NOMO-1 treated with dmso at 0.1 percent for 144 hours (cell line): ENCODE data around the gene BOC.

Source experiments
- DNase-seq: peaks from one replicate; lab custom pipeline; 2025; ENCODE audit not compliant: unreplicated experiment; lab: John Stamatoyannopoulos, UW

BOC gene

DNA sequence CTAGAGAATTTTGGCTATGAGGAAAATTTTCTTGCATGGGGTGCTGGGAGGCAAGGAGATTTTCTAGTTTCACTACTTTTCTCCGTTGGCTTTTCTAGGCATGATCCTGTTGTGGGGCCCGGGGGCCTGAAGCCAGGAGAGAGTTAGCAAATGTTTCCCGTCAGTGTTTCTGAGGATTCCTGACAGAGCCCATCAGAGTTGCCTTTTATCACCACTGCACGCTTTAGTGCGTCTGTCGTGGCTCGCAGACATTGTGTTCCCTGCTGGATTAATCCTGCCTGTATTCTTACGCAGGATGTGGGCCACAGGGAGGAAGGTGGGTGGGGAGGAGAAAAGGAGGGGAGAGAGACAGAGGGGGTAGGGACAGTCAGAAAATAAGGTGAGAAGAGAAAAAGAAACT lies 18.1 kb upstream of the BOC start:
- DNase-seq = no peak

DNA sequence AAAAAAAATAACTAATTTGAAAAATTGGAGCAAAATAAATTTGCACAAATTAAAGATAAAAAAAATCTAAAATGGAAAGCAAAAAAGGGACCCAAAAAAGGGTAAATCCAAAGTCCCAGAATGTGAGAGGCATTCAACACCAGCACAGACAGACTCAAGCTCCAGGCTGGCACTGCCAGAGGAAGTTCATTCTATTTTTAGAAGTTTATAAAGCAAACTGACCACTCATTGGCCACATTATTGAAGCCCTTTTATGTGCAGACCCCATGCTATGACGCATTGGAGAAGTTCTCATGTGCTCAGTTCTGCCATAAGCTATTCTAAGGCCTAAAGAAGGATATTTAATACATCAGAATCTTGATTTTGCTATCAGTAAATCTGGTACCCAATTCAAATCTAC lies 17.6 kb upstream of the BOC start:
- no peak for DNase-seq

DNA sequence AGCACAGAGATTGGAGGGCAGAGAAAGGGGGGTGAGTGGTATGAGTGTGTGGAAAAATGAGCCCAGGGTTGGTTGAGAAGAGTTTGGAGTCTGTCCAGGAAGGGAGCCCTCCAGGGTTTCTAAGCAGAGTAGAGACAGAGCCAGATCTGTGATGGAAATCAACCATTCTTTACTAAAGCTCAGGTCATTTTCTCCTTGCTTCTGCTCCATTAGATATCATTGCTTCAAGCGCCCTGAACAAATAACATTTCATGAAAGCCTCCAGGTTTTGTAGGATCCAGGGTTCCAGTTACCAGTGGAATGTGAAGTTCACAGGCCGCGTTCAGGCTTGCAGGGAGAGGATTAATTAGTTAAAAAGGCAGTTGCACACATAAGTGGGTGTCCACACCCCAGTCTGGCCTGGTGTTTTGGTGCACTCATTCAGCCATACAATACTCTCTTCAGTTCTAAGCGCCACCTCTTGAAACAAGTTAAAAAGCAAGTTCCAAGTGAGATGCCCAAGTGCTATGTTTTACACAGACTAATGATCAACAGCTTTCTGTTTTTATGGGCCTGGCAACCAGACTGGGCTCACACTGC lies 16.4 kb upstream of the BOC start:
- DNase-seq = no peak

DNA sequence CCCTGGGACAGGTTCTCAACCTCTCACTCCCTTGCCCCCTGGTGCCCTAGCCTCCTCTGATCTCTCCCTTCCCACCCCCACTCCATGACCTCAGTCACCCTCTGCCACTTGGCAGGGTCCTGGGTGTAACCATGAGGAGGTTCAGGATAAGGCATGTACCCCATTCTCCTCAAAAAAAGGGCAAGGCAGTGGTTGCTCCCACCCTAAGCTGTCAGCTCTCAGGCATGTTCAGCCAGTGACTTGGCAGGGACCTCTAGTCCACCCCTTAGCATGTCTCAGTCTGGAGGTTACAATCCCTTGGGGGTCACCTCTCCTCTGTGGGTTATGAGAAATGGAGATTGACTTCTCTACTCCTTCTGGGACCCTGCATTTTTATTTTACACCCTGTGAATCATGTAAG lies 11.0 kb upstream of the BOC start:
- no peak for DNase-seq

DNA sequence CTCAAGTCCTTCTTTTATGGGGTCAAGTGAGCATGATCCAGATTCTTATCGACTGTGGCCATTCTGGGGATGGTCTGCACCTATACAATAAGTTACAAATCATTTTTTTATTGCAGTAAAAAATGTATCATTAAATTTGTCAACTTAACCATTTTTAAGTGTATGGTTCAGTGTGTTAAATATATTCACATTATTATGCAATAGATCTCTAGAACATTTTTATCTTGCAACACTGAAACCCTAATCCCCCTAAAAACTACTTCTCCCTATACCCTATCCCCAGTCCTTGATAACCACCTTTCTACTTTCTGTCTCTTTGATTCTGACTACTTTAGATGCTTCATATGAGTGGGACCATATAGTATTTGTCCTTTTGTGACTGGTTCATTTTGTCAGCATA lies 10.4 kb upstream of the BOC start:
- no peak for DNase-seq

DNA sequence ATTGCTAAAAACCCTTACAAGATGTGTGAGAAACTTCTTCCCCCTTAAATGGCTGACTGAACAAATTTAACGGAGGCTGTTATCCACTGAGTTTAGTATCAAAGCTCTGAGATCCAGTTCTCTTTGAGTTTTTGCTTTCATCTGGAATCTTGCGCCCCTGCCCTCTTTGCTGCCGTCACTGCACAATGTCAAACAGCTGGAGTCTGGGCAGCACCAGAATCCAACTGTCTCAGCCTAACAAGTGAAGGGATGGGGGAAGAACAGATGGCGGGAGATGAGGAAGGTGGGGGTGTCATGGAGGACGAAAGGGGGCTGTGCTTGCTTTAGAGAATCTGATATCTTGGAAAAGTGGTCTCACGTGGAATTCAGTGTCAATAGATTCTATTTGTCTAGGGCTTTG lies 7.0 kb upstream of the BOC start:
- DNase-seq = no peak

DNA sequence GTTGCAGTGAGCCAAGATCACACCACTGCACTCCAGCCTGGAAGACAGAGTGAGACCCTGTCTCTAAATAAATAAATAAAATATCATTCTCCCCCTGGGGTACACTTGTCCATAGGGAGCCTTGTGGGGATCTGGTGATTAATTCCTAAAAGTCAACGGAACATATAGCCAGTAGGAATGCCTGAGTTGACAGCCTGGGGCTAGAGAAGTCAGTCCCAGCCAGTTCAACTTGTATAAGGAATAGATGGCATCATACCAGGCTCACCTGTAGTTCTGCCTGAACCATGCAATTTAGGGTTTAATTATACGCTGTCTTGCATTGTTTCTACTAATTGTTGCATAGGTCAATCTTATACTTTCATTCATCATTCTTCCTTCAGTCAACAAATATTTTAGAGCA lies 5.9 kb upstream of the BOC start:
- no peak for DNase-seq

DNA sequence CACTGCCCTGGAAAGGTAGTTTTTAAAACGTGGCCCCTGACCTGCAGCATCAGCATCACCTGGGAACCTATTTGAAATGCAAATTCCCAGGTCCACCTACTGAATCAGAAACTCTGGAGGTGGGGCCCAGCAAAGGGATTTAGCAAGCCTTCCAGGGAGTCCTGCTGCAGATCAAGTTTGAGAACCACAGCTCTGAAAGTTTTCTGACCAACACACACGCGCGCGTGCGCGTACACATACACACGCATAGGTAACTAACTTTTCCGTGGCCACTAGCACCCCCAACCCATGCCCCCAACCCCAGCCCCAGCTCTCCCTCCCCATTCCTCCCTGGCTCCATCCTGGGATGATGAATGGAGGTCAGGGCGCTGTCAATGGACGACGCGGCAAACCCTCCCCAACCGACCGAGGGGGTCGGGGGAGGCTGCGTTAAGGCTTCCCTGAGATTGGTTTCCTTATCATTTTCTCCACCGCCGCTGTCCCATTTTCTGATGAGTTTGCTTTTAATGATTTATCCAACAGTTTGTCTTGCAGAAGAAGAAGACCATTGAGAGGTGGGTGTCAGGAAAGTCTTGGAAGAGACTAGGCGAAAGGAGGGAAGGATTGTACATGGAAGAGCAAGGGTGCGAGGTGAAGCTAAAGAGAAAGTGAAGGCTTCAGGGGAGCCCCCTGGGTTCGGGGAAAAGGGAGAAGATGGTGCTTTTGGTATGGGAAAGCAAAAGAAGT lies 590 bp upstream of the BOC start:
- DNase-seq = no peak

DNA sequence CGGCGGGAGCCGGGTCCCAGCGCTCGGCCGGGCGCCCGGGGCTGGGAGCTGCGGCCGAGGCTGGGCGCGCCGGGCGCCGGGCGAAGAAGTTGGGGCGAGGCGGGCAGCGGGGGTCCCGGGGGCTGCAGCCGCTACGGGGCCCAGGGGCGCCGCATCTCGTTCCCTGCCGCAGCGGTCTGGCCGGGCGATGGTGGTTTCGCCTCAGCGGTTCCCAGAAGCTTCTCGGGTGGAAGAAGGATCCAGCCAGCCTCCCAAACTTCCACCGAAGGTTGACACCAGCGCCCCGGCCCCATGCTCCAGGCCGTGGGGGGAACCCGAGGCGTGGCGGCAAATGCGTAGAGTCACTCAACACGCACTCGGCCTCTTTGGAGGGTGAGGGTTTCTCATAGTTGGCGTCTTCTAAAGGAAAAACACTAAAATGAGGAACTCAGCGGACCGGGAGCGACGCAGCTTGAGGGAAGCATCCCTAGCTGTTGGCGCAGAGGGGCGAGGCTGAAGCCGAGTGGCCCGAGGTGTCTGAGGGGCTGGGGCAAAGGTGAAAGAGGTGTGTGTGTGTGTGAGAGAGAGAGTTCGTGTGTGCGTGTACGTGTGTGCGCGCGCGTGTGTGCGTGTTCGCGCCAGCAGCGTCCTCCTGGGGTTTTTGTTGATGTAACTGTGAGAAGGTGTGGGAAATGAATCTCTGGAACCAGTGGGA lies 940 bp downstream of the BOC start:
- no peak for DNase-seq

DNA sequence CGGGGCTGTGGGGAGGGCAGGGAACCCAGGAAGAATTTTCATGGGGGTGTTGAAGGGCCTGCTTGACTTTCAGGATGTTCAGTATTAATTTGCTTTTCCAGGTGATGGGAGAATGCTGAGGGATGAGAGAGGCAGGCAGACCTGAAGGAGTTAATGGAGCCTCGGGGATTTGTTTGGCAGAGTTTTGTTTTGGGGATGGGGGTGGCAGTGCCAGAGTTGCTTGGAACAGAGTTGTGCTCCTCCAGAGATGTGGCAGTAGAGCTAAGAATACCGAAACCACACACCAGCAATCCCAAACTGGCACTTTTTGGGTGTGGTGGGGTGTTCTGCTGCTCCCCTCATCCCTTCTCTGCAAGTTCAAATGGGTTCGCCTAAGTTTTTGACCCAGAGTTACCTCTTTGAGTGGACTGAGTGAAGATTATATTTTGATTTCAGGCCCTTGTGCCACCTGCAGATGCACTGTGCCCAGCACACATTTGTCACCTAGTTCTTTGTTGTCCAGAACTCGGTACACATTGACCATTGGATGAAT lies 1.6 kb downstream of the BOC start:
- no peak for DNase-seq

DNA sequence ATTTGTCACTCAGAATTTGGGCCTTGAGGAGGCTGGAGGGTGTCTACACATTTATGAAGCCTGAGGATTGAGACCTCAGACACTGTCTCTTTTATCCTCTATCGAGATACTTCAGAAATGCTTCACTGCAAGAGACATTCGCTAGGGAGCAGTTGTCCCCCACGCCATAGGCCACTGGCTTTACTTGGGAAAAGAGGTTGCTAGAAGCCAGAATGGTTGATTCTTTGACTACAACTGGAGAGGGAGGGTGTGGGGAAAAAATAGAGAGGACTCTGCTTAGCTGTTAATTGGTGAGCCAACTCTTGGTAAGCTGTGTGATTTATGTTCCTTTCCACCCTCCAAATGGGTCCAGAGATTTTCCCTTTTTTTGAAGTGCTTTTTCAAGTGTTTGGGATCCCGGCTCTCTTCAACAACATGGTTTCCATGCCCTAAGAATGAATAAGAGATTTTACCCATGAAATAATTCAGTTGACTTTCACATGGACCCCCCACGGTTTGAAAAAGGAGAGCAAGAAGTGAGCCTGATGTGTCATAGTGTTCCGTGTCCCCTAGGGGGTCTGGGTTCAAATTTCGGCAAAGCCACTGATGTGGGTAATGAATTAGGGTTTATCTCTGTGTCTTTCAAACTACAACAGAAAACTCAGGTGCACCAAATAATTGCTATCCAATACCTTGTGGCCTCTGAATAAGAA lies 2.7 kb downstream of the BOC start:
- DNase-seq = no peak

DNA sequence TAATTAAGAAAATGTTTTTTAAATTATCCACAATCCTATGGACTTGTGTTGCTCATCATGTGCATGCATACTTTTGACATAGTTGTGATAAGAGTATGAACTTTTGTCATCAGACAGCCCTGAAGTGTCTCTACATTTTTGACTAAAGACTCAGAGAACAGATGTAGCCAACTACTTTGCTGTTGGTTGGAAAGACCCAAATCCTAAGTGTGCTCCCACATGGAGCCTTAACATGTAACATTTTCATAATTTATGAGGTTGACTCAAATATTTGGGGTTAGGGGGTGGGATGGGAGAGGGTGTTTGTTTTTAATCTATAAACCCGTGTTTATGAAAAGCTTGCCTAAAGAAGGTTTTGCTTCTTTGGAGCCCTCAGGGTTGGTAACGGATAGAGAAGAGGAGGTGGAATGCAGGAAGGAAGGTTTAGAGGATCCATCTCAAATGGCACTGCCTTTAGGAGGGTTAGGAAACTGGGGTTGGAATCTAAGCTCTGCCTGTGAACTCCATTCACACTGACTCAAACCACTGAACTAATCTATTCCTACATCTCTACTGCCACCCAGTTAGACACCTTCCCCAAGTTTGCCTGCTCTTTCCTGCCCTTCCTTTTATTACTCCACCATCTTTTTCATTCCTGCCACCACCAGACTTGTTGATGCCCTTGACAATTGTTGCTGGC lies 3.7 kb downstream of the BOC start:
- no peak for DNase-seq

DNA sequence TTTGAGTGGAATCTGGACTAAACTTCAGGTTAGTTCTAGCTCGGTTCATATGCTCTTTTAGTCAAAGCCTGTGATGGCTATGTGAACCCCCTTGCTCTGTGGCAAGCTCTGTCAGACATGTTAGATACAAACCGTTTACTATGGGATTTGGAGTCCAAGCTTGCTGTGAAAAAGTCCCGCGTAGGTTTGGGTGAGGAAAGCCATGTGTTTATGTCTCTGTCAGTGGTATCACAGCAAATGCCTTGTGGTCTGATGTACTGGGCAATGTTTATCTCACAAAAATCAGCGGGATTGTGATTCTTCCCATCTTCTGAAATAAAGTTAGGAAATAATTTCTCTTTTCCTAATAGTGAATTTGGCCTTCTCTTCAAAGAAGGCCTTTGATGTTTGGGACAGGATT lies 5.0 kb downstream of the BOC start:
- no peak for DNase-seq

DNA sequence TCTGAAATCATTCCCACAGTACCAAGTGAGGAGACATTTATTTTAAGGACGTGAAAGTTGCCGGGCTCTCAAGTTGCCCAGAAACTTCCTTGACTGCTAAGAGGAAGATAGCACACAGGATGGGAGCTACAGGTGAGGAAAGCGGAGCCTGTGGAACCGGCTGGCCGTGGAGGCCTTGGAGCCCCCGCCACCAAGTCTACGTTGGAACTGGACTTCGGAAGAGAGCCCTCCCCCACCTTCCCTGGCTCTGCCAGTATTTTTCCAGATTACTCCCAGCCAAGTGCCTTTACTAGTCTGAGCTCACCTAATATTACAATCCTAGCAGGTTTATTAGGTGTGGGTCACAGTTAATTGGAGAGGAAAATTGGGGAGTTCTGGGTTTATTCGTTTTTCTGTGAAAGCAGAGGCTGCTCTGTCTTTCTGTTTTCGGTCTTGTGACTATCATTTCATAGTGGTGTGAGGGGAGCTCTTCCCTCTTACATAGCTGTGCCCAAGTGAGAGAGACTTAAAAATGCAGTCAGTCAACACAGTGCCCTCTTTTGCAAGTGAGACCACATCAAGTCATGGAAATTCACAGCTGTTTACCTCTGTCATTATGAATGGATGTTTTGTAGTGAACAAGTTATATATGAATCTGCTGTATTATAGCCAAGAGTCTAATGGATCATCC lies 6.8 kb downstream of the BOC start:
- no peak for DNase-seq

DNA sequence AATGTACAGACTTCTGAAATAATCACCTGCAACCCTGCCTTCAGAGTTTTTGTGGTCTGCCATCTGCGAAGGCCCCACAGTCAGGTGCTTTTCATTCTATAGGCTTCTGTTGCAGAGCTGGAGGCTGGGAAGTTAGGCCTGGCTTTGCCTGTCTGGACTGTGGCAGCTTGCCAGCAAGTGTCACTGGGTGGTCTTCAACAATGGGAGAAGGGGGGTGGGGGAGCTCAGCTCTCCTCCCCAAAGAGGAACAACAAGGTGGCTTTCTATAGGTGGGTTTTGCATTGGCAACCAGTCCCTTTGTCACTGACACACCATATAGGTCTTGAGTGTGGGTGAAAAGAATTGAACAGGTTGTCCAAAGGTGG lies 7.3 kb downstream of the BOC start:
- DNase-seq = no peak

DNA sequence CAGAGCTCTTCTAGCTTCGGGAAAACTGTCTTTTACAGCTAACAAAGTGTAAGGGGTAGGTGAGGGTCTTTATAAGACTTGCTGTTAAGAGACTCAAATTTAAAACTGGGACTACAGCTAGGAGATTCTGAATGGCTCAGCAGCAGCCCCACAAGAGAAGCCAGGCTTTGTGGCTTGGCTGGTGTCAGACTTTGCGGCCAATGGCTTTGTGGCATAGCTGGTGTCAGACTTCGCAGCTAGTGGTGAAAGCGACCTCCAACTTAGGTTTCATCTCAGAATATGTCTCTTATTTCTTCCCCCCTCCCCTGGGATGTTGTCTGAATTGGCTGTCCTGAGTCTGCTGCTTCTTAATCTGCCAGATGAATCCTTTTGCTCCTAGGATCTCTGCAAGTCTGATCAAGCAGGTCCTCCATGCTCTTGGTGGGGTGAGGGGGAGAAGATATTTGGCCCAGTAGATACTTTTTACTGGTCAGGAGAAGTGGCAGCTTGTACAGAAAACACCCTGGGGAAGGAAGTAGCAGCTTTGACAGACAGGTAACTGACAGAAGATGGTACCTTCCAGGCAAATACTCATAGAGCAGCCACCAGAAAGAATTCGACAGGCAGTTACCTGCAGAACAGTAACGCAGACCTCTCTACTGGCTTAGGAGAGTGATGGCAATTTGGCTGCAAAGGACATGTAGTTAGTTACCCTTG lies 8.4 kb downstream of the BOC start:
- DNase-seq = no peak

DNA sequence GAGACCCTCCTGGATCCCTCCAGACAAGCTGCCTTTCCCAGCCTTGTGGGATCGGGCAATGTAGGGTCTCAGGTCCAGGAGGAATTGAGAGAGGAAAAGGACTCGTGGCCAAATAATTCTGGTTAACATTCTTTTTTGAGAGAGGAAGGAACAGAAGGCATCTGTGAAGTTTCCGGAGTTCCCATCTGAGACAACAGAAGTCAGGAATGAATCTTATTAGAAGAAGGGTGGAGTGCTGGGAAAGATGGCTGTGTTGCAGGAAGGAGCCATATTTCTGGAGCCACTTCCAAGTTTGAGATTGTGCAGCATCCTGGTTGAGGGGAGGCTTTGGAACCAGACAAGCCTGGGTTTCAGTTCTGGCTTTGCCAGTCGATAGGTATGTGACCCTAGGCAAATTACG lies 9.4 kb downstream of the BOC start:
- DNase-seq = no peak

DNA sequence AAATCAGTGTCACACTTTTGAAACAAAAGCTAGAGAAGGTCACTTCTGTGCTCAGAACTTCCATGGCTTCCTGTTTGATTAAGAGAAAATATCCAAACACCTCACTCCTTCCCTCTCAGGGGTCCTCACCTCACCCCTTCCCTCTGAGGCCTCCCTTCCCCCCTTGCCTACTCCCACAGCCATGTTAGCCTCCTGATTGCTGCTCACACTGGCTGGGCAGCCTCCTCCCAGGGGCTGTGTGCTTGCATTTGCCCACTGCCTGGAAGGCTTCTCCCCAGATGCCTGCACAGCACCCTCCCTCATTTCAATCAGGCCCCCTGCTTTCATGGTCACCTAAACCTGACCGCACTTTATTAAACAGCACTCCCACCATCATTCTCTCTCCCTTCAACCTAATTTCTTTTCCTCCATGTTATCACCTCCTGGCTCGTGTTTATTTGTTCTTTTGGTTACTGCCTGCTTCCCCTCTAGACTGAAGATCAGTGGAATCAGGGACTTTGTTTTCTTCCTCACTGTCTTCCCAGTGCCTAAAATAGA lies 10.4 kb downstream of the BOC start:
- DNase-seq = no peak

DNA sequence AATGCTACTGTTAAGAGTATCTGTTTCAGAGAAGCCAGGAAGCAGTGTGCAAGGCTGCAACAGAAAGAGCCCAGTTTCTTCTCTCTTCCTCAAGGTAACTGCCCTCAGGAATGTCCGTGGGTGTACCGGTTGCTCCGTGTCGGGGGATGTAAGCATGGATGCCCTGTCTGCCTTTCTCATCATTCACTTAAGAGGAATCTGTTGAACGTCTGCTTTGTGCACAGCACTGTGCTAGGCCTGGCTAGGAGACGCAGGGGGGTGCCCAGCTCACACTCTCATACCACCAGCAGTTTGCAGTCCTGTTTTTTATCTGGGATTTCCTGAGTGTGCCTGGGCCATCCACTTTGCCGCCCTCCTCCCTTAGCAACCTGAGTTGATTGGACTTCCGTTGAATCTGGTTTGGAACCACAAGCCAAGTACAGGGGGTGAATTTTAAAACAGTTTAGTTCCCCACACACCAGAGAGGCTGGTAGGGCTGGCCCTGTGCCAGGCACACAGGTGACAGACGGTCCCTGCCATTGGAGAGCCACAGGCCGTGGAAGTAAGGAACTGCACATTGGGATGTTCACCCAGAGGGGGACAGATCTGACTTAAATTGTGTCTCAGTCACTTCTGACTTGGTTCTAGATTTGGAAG lies 11.2 kb downstream of the BOC start:
- DNase-seq = no peak
